ENCODE data around the gene MPRIP. TPM values are rescaled to one million over a fixed set of nuclear protein-coding genes. Genes with fewer than 3 reads are reported as not detected.
"Not testable (repeated sequence)": the region's sequence is repeated elsewhere in the genome, so short reads cannot be mapped to it uniquely, and the experiment has no call there.

Gene MPRIP
- 100 to 1,000 TPM in 3 of 4 donors, 10 to 100 TPM in 1; 65.7 to 168 (median 147) TPM for total RNA-seq

GRCh38 chr17:17042384-17042736 is at the start of gene MPRIP:
TSS of gene MPRIP (plus strand) at chr17:17042457. CDS start at chr17:17042849, 392 bp downstream.
- intact Hi-C loops (cut with DNase I): no loop called here

DNA sequence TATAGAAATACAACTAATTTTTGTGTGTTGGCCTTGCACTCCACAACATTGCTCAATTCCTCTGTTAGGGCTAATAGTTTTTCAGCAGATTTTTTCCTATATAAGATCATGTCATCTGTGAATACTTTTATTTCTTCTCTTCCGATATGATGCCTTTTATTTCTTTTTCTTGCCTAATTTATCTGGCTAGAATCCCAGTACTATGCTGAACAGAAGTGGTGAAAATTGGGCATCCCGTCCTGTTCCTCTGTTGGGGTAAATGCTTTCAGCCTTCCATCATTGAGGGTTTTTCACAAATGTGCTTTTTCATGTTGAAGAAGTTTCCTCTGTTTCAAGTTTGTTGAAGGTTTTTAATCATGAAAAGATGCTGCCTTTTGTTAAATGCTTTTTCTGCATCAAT is 47.6 kb upstream of the MPRIP start:
- no peak for DNase-seq
- 61 to 85% methylated on average over 2 of the region's 2 CpGs for WGBS, 2 donors
- no peak overlapping the region for H3K4me3 ChIP-seq
- no peaks in the 10 kb centered on the region for H3K36me3 ChIP-seq
- intact Hi-C loops (cut with DNase I): no loop called here
- TF ChIP-seq, protein P1, sequence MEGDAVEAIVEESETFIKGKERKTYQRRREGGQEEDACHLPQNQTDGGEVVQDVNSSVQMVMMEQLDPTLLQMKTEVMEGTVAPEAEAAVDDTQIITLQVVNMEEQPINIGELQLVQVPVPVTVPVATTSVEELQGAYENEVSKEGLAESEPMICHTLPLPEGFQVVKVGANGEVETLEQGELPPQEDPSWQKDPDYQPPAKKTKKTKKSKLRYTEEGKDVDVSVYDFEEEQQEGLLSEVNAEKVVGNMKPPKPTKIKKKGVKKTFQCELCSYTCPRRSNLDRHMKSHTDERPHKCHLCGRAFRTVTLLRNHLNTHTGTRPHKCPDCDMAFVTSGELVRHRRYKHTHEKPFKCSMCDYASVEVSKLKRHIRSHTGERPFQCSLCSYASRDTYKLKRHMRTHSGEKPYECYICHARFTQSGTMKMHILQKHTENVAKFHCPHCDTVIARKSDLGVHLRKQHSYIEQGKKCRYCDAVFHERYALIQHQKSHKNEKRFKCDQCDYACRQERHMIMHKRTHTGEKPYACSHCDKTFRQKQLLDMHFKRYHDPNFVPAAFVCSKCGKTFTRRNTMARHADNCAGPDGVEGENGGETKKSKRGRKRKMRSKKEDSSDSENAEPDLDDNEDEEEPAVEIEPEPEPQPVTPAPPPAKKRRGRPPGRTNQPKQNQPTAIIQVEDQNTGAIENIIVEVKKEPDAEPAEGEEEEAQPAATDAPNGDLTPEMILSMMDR (IDR thresholded peaks at IDR 0.05): no peak
- TF ChIP-seq POLR2A (IDR thresholded peaks at IDR 0.05): no peak
- H3K9me3 ChIP-seq: no peaks in the 10 kb centered on the region
- peaks cover 0 to 5% (median 0%) of the 10 kb centered on the region in 3 donors for H3K4me1 ChIP-seq
- H3K27me3 ChIP-seq: no peaks in the 10 kb centered on the region
- H3K27ac ChIP-seq: no peak overlapping the region

More at GRCh38 chr17:17042384-17042736, at the start of gene MPRIP:
- H3K36me3 ChIP-seq: no peaks in the 10 kb centered on the region
- no peak for DNase-seq
- peaks cover 20 to 68% (median 39%) of the 10 kb centered on the region in 3 donors for H3K4me1 ChIP-seq
- WGBS, 2 donors: no CpG with 5 or more reads among the region's 67 CpGs
- no peak for TF ChIP-seq POLR2A (IDR thresholded peaks at IDR 0.05)
- TF ChIP-seq, protein P1 (IDR thresholded peaks at IDR 0.05): no peak
- peak within 1 kb of the TSS; percentile 85 to 93 (median 93) for H3K27ac ChIP-seq
- no peaks in the 10 kb centered on the region for H3K9me3 ChIP-seq
- no peaks in the 10 kb centered on the region for H3K27me3 ChIP-seq
- H3K4me3 ChIP-seq: peak within 1 kb of the TSS; percentile 52 to 89 (median 76)

- intact Hi-C loops (cut with DNase I): no loop called here
- Histone ChIP-seq H3K4me3 (no peak overlapping the region), H3K4me1 (peaks cover 0 to 5% (median 0%) of the 10 kb centered on the region in 3 donors), H3K27ac (no peak overlapping the region), H3K9me3 (no peaks in the 10 kb centered on the region), H3K27me3 (no peaks in the 10 kb centered on the region), H3K36me3 (no peaks in the 10 kb centered on the region)
- no peak for TF ChIP-seq POLR2A (IDR thresholded peaks at IDR 0.05)
- TF ChIP-seq, protein P1 (IDR thresholded peaks at IDR 0.05): no peak
- no peak for DNase-seq
- WGBS, 2 donors: 80 to 88% methylated on average over 5 to 7 of the region's 7 CpGs
Observed at GRCh38 chr17:16995930-16996329, 46.3 kb upstream of the MPRIP start.

DNA sequence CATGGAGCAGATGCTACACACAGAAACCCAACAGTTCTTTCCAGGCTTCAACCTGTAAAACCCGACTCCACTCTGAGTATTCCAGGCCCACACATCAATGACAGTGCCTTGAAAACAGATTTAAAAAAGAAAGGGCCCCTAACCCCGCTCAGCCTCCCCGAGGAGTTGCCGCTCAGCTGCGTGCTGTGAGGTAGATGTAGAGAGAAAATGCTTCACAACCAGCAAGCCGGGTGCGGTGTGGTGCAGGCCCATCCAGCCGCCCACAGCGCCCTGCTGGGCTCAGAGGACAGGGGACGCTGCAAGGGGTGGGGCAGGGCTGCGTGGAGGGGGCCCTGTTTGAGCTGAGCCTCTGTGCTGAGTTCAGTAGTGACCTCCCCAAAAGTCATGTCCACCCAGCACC is 45.5 kb upstream of the MPRIP start:
- 87% methylated on average over 4 of the region's 11 CpGs; no CpG with 5 or more reads in 1 of the 2 donors for WGBS, 2 donors
- H3K27me3 ChIP-seq; H3K27ac ChIP-seq; H3K4me1 ChIP-seq; intact Hi-C loops (cut with DNase I); H3K4me3 ChIP-seq; H3K36me3 ChIP-seq; H3K9me3 ChIP-seq; DNase-seq: not testable (repeated sequence)

DNA sequence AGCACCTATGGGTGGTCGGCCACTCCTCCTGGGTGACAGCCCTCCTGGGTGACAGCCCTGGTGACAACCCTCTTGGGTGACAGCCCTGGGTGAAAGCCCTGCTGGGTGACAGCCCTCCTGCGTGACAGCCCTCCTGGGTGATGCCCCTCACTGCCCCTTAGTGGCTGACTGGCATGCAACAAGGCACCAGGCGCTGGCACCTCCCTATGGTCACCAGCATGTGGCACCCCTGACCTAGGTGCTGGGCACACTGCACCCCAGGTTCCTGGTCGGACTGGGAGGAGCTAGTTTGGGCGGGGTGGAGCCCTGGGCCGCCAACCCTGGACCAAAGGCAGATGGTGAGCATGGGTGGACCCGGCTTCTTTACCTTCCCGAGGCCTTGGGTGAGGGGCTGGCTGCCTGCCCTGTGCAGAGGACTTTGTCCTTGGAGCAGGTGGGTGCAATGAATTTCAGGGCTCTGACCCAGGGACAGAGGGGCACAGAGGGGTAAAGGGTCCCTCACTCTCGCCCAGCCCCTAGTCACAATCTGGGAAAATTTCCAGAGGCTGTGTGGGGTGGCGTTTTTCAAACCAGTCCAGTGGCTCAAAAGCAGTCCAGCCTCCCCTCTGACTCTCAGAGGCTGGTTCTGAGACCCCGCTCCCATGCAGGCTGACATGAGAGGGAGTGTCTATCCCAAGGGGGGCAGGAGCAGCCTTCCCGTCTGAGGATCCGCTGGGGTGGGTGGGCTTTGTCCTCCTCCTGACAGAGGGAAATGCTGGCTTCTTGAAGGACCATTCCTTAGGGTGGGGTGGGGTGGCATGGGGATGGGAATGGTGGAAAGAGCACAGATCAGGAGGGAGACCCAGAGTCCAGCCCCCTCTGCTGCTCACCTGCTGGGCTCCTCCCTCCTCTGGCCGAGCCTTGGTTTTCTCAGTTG is 44.5 kb upstream of the MPRIP start:
- 71 to 93% methylated on average over 2 to 4 of the region's 14 CpGs for WGBS, 2 donors
- H3K4me3 ChIP-seq: no peak overlapping the region
- TF ChIP-seq, protein P1 (IDR thresholded peaks at IDR 0.05): no peak
- no peak for TF ChIP-seq POLR2A (IDR thresholded peaks at IDR 0.05)

More for the DNA sequence above, 44.5 kb upstream of the MPRIP start:
- no peaks in the 10 kb centered on the region for H3K9me3 ChIP-seq
- H3K27me3 ChIP-seq: no peaks in the 10 kb centered on the region
- no peak for DNase-seq
- intact Hi-C loops (cut with DNase I): no loop called here
- H3K36me3 ChIP-seq: no peaks in the 10 kb centered on the region
- peaks cover 4 to 11% (median 4%) of the 10 kb centered on the region in 3 donors for H3K4me1 ChIP-seq
- H3K27ac ChIP-seq: no peak overlapping the region

Measured in esophagus squamous epithelium (tissue), 5 donors.